ENCODE results near the gene AP2B1.

Gene AP2B1

GRCh38 chr17:35735036-35735805 lies 148.1 kb downstream of the AP2B1 start (continued):
- TF ChIP-seq ZNF510 (tag by site-specific recombination; IDR thresholded peaks at IDR 0.05; ENCODE audit: insufficient replicate concordance), result no peak

- Histone ChIP-seq H3K4me1 (ENCODE audit: control insufficient read depth, insufficient read depth, low read length) (peaks cover 6% of the 10 kb centered on the region; the same call in 1 of the 2 replicates), H3K36me3 (ENCODE audit: control insufficient read depth in 2 of 2, insufficient read depth in 1 of 2, low read length in 2 of 2) (peaks cover 5 to 13% of the 10 kb centered on the region in 2 experiments; a peak in 2 of 3 replicates), H3K4me3 (ENCODE audit: low read depth, low read length) (no peak overlapping the region), H3K27ac (ENCODE audit: extremely low read depth, low read depth, low read length) (no peak overlapping the region), H3K9me3 (ENCODE audit: control insufficient read depth, insufficient read depth, low read depth, low read length) (no peaks in the 10 kb centered on the region)
- POLR2A ChIA-PET, result interaction anchor here (0.7 to 1.2 kb wide), 2 partner anchors 11 to 73 kb away, joined by 3 to 4 read pairs; partner anchors contain the start of gene TAF15
- CTCF ChIA-PET, result interaction anchor here (1.2 to 3.2 kb wide), 3 partner anchors 11 to 1316 kb away, joined by 3 to 18 read pairs (median 4); no protein-coding TSS in a partner anchor
- TF ChIP-seq ZFP37 (tag by site-specific recombination; IDR thresholded peaks at IDR 0.05) (no peak), ZBTB48 (tag by site-specific recombination; IDR thresholded peaks at IDR 0.05) (no peak), ZNF596 (tag by site-specific recombination; IDR thresholded peaks at IDR 0.05) (no peak), ZSCAN30 (tag by site-specific recombination; IDR thresholded peaks at IDR 0.05) (no peak), ZNF138 (tag by site-specific recombination; IDR thresholded peaks at IDR 0.05; ENCODE audit: borderline replicate concordance) (no peak), INSM2 (tag by site-specific recombination; IDR thresholded peaks at IDR 0.05) (no peak), ZNF521 (tag by site-specific recombination; IDR thresholded peaks at IDR 0.05) (no peak), SP3 (tag by site-specific recombination; IDR thresholded peaks at IDR 0.05) (no peak), GLI4 (tag by site-specific recombination; IDR thresholded peaks at IDR 0.05) (no peak), ZNF248 (tag by site-specific recombination; IDR thresholded peaks at IDR 0.05) (no peak), ZNF654 (tag by site-specific recombination; IDR thresholded peaks at IDR 0.05; ENCODE audit: low read depth) (no peak), ZNF626 (tag by site-specific recombination; IDR thresholded peaks at IDR 0.05) (no peak), ZNF211 (tag by site-specific recombination; IDR thresholded peaks at IDR 0.05; ENCODE audit: low read depth) (no peak)
Observed at GRCh38 chr17:35736236-35736635, 149.1 kb downstream of the AP2B1 start.

- CTCF ChIA-PET, result interaction anchor here (0.8 to 2.0 kb wide), 2 partner anchors 8 to 10 kb away, joined by 3 to 15 read pairs; no protein-coding TSS in a partner anchor
- no peak overlapping the region for H3K4me3 ChIP-seq (ENCODE audit: low read depth, low read length)
- POLR2A ChIA-PET, result interaction anchor here (1.1 kb wide), 1 partner anchor 43 kb away, joined by 3 read pairs; no protein-coding TSS in a partner anchor
- H3K4me1 ChIP-seq (ENCODE audit: control insufficient read depth, insufficient read depth, low read length), result no peaks in the 10 kb centered on the region
- H3K36me3 ChIP-seq (ENCODE audit: control insufficient read depth in 2 of 2, insufficient read depth in 1 of 2, low read length in 2 of 2), result peaks cover 5 to 7% of the 10 kb centered on the region in 2 experiments; a peak in 2 of 3 replicates
- H3K27ac ChIP-seq (ENCODE audit: extremely low read depth, low read depth, low read length), result no peak overlapping the region
- H3K9me3 ChIP-seq (ENCODE audit: control insufficient read depth, insufficient read depth, low read depth, low read length), result no peaks in the 10 kb centered on the region
- TF ChIP-seq ZNF416 (tag by site-specific recombination; IDR thresholded peaks at IDR 0.05), result no peak
- no peak for TF ChIP-seq SALL2 (tag by site-specific recombination; IDR thresholded peaks at IDR 0.05; ENCODE audit: borderline replicate concordance)
- no peak for TF ChIP-seq ZNF391 (tag by site-specific recombination; IDR thresholded peaks at IDR 0.05; ENCODE audit: borderline replicate concordance, low read depth)
- TF ChIP-seq ZNF426 (tag by site-specific recombination; IDR thresholded peaks at IDR 0.05), result no peak
- no peak for TF ChIP-seq ZNF184 (tag by site-specific recombination; IDR thresholded peaks at IDR 0.05)
- no peak for TF ChIP-seq ZNF214 (tag by site-specific recombination; IDR thresholded peaks at IDR 0.05; ENCODE audit: borderline replicate concordance)
- TF ChIP-seq, protein P1, sequence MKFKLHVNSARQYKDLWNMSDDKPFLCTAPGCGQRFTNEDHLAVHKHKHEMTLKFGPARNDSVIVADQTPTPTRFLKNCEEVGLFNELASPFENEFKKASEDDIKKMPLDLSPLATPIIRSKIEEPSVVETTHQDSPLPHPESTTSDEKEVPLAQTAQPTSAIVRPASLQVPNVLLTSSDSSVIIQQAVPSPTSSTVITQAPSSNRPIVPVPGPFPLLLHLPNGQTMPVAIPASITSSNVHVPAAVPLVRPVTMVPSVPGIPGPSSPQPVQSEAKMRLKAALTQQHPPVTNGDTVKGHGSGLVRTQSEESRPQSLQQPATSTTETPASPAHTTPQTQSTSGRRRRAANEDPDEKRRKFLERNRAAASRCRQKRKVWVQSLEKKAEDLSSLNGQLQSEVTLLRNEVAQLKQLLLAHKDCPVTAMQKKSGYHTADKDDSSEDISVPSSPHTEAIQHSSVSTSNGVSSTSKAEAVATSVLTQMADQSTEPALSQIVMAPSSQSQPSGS (tag by site-specific recombination; IDR thresholded peaks at IDR 0.05; ENCODE audit: low read depth), result no peak
- no peak for TF ChIP-seq RBAK (tag by site-specific recombination; IDR thresholded peaks at IDR 0.05)
- TF ChIP-seq ZNF645 (tag by site-specific recombination; IDR thresholded peaks at IDR 0.05), result no peak
- TF ChIP-seq AEBP2 (tag by site-specific recombination; IDR thresholded peaks at IDR 0.05; ENCODE audit: borderline replicate concordance), result no peak
- TF ChIP-seq ZNF701 (tag by site-specific recombination; IDR thresholded peaks at IDR 0.05), result no peak
- TF ChIP-seq ZNF571 (tag by site-specific recombination; IDR thresholded peaks at IDR 0.05), result no peak
Observed at GRCh38 chr17:35738519-35739133, 151.5 kb downstream of the AP2B1 start.
